B cell (primary cell): ENCODE measurements around the gene PLGRKT. TPM values are rescaled to one million over a fixed set of nuclear protein-coding genes. Genes with fewer than 3 reads are reported as not detected.

Experiments
- ATAC-seq: fragments of 200-7000 bp; cut with Tn5 transposase; one replicate; pipeline ENCODE4 v1.10.0; 2021; ENCODE audit warnings: low read depth, mild to moderate bottlenecking, moderate number of reproducible peaks, moderate library complexity
- CTCF ChIA-PET: fragments of 350-600 bp; sonication (Branson Sonifier 250); formaldehyde crosslinking; loops from one replicate; lab custom pipeline; 2021; ENCODE audit warnings: antibody characterized with exemption, inconsistent platforms; lab: Charles Lee
- POLR2A ChIA-PET: fragments of 350-600 bp; sonication (Branson Sonifier 250); formaldehyde crosslinking; loops from one replicate; lab custom pipeline; 2021; ENCODE audit warnings: antibody characterized with exemption; lab: Charles Lee
- DNase-seq: peaks from one replicate; pipeline ENCODE4 v3.0.0; 2013
- H2AFZ ChIP-seq: 2 replicates; pipeline ENCODE4 v1.6.1; 2012; ENCODE audit warnings: mild to moderate bottlenecking, low read depth, low read length; ENCODE audit not compliant: insufficient read depth, poor library complexity, severe bottlenecking
- H3K27ac ChIP-seq, 2 donors: 1 replicate in 1 of 2; 2 replicates in 1 of 2; pipeline ENCODE4 v1.5.1; 2012 to 2013; ENCODE audit warnings: low read length in 2 of 2, mild to moderate bottlenecking in 2 of 2, moderate library complexity in 1 of 2
- H3K27me3 ChIP-seq, 4 experiments: fragments of 200-600 bp in 1 of 4; sonication (generic) in 1 of 4; replicated peaks in 1 of 4; 1 replicate in 2 of 4; 2 replicates in 2 of 4; pipeline versions ENCODE4 v1.6.1 to v1.7.0; 2013 to 2016; ENCODE audit warnings: low read length in 3 of 4, mild to moderate bottlenecking in 2 of 4, mixed read lengths in 1 of 4, moderate library complexity in 1 of 4; ENCODE audit not compliant: insufficient read depth in 4 of 4, control insufficient read depth in 3 of 4; ENCODE audit errors: control extremely low read depth in 1 of 4
- H3K36me3 ChIP-seq, 2 experiments: replicated peaks in 1 of 2; 1 replicate in 1 of 2; 2 replicates in 1 of 2; pipeline versions ENCODE4 v1.6.1 to v1.7.1; 2013; ENCODE audit warnings: low read length in 1 of 2; ENCODE audit not compliant: insufficient read depth in 2 of 2, control insufficient read depth in 1 of 2; ENCODE audit errors: control extremely low read depth in 1 of 2, extremely low read depth in 1 of 2
- H3K4me1 ChIP-seq, 2 donors: fragments of 200-600 bp in 1 of 2; sonication (generic) in 1 of 2; 1 replicate in 1 of 2; 2 replicates in 1 of 2; pipeline versions ENCODE4 v1.5.1 to v1.6.1; 2013 to 2017; ENCODE audit warnings: low read length in 2 of 2; ENCODE audit not compliant: control insufficient read depth in 2 of 2, insufficient read depth in 2 of 2
- H3K4me2 ChIP-seq: replicated peaks from 2 replicates; pipeline ENCODE3; 2012; ENCODE audit warnings: mild to moderate bottlenecking, low read depth, low read length; ENCODE audit not compliant: poor library complexity, severe bottlenecking
- H3K4me3 ChIP-seq, 5 experiments: fragments of 200-600 bp in 1 of 5; sonication (generic) in 1 of 5; 1 replicate in 3 of 5; 2 replicates in 2 of 5; pipeline versions ENCODE4 v1.5.1 to v1.7.0; 2011 to 2016; ENCODE audit warnings: low read length in 4 of 5, mild to moderate bottlenecking in 4 of 5, low read depth in 2 of 5, control low read depth in 1 of 5, moderate library complexity in 1 of 5; ENCODE audit not compliant: insufficient read depth in 1 of 5; ENCODE audit errors: control extremely low read depth in 1 of 5, extremely low read depth in 1 of 5
- H3K79me2 ChIP-seq: fragments of 200-600 bp; sonication (generic); one replicate; pipeline ENCODE4 v1.6.0; 2016; ENCODE audit warnings: low read length; ENCODE audit not compliant: control insufficient read depth, insufficient read depth
- H3K9ac ChIP-seq: fragments of 200-600 bp; sonication (generic); 2 replicates; pipeline ENCODE4 v1.6.1; 2017; ENCODE audit warnings: mild to moderate bottlenecking, low read length, moderate library complexity
- H3K9me3 ChIP-seq, 3 donors: one replicate each; pipeline versions ENCODE4 v1.6.1 to v1.7.1; 2013; ENCODE audit warnings: low read length in 2 of 3; ENCODE audit not compliant: control insufficient read depth in 2 of 3, insufficient read depth in 1 of 3; ENCODE audit errors: control extremely low read depth in 1 of 3
- H4K20me1 ChIP-seq: 2 replicates; pipeline ENCODE4 v1.6.0; 2012; ENCODE audit warnings: mild to moderate bottlenecking, low read length; ENCODE audit not compliant: insufficient read depth, control insufficient read depth, poor library complexity, severe bottlenecking
- H3K27ac Mint-ChIP-seq: one replicate; pipeline ENCODE4 v1.8.0; 2021; ENCODE audit warnings: mixed read lengths
- H3K27me3 Mint-ChIP-seq: one replicate; pipeline ENCODE4 v1.8.0; 2021; ENCODE audit warnings: mixed read lengths
- H3K4me1 Mint-ChIP-seq: one replicate; pipeline ENCODE4 v1.8.0; 2021; ENCODE audit warnings: mixed read lengths
- H3K4me3 Mint-ChIP-seq: one replicate; pipeline ENCODE4 v1.8.0; 2021; ENCODE audit warnings: mixed read lengths
- H3K9me3 Mint-ChIP-seq: one replicate; pipeline ENCODE4 v1.8.0; 2022; ENCODE audit warnings: mixed read lengths; ENCODE audit not compliant: insufficient read depth
- CTCF ChIP-seq: fragments of 200-600 bp; IDR thresholded peaks from one replicate; pipeline ENCODE4 v1.8.0; 2022; ENCODE audit warnings: antibody characterized with exemption, mild to moderate bottlenecking
- EZH2 ChIP-seq: IDR thresholded peaks from 2 replicates; pipeline ENCODE4 v1.6.1; 2012; ENCODE audit warnings: borderline replicate concordance, low read depth, mild to moderate bottlenecking, moderate library complexity, low read length; ENCODE audit not compliant: insufficient read depth, poor library complexity, severe bottlenecking
- WGBS: methylation state at CpG from one replicate; pipeline ENCODE4 v1.1.5; 2013; ENCODE audit warnings: missing lambda C conversion rate; ENCODE audit not compliant: insufficient coverage; 5-methylcytosine and 5-hydroxymethylcytosine counted together
- intact Hi-C: fragments of 100-400 bp; cut with micrococcal nuclease; formaldehyde crosslinking; loops from one replicate; pipeline ENCODE4 v1.10.0; 2022
- polyA plus RNA-seq: library from polyadenylated mRNA; depleted of rRNA; stranded (reverse); fragments of >200 nt; gene quantifications from 2 replicates; pipeline ENCODE4 v1.2.3, GENCODE V29; 2012
- total RNA-seq, 2 donors: library from RNA; stranded (reverse); fragments of 120-200 nt in 1 of 2; gene quantifications; 1 replicate in 1 of 2; 2 replicates in 1 of 2; pipeline versions ENCODE4 v1.2.3 to v1.2.4, GENCODE V29; 2013 to 2022

Gene PLGRKT
- total and polyA plus RNA-seq, 2 donors (not counting 1 experiment from before 2014, with no cell fraction given), result 8.4 to 11.0 TPM

GRCh38 chr9:5428794-5429528, 8.8 kb downstream of the PLGRKT start:
- Histone ChIP-seq H3K9me3 (no peaks in the 10 kb centered on the region), H4K20me1 (no peaks in the 10 kb centered on the region), H3K9ac (no peak overlapping the region), H3K4me3 (no peak overlapping the region), H3K36me3 (peaks cover 4 to 6% of the 10 kb centered on the region in 2 experiments), H3K4me1 (no peaks in the 10 kb centered on the region), H3K27me3 (no peaks in the 10 kb centered on the region), H2AFZ (no peak overlapping the region), H3K4me2 (no peak overlapping the region), H3K27ac (no peak overlapping the region), H3K79me2 (peaks cover 3% of the 10 kb centered on the region)
- ChIA-PET CTCF (interaction anchor here (0.9 to 2.3 kb wide), 5 partner anchors 13 to 667 kb away, joined by 3 to 8 read pairs (median 3); no protein-coding TSS in a partner anchor), POLR2A (interaction anchor here (0.6 kb wide), 1 partner anchor 172 kb away, joined by 3 read pairs; no protein-coding TSS in a partner anchor)
- H3K27me3 Mint-ChIP-seq, result no peaks in the 10 kb centered on the region
- H3K4me3 Mint-ChIP-seq, result no peak overlapping the region
- TF ChIP-seq CTCF (no peak), EZH2 (no peak)
- ATAC-seq (no peak), DNase-seq (no peak)
- H3K27ac Mint-ChIP-seq, result no peak overlapping the region
- WGBS, result no CpG with 5 or more reads among the region's 2 CpGs
- intact Hi-C loops, result no loop called here
- no peaks in the 10 kb centered on the region for H3K4me1 Mint-ChIP-seq
- no peaks in the 10 kb centered on the region for H3K9me3 Mint-ChIP-seq

GRCh38 chr9:5428172-5428571, 9.6 kb downstream of the PLGRKT start:
- Mint-ChIP-seq H3K27me3 (no peaks in the 10 kb centered on the region), H3K4me3 (no peak overlapping the region), H3K27ac (no peak overlapping the region), H3K9me3 (no peaks in the 10 kb centered on the region), H3K4me1 (no peaks in the 10 kb centered on the region)
- POLR2A ChIA-PET, result interaction anchor here (0.6 kb wide), 1 partner anchor 172 kb away, joined by 3 read pairs; no protein-coding TSS in a partner anchor
- 92% methylated on average over 2 of the region's 3 CpGs for WGBS
- CTCF ChIA-PET, result interaction anchor here (0.9 to 2.3 kb wide), 3 partner anchors 162 to 242 kb away, joined by 3 to 8 read pairs (median 3); no protein-coding TSS in a partner anchor
- no peak overlapping the region for H3K27ac ChIP-seq
- H3K4me1 ChIP-seq, result no peaks in the 10 kb centered on the region
- peaks cover 3% of the 10 kb centered on the region for H3K79me2 ChIP-seq
- DNase-seq, result no peak
- H3K36me3 ChIP-seq, result peaks cover 4 to 6% of the 10 kb centered on the region in 2 experiments
- H3K4me3 ChIP-seq, result no peak overlapping the region
- intact Hi-C loops, result no loop called here
- H3K9me3 ChIP-seq, result no peaks in the 10 kb centered on the region
- no peak overlapping the region for H3K4me2 ChIP-seq
- no peak for ATAC-seq
- no peak overlapping the region for H3K9ac ChIP-seq
- no peak overlapping the region for H2AFZ ChIP-seq
- H3K27me3 ChIP-seq, result no peaks in the 10 kb centered on the region
- TF ChIP-seq CTCF (no peak), EZH2 (no peak)
- H4K20me1 ChIP-seq, result no peaks in the 10 kb centered on the region
